ENCODE measurements around the gene EPB41L4B. TPM values are rescaled to one million over a fixed set of nuclear protein-coding genes. Genes with fewer than 3 reads are reported as not detected.

The EPB41L4B gene
- total RNA-seq, 1 donor from 2014 or later, result 5.5 TPM

DNA sequence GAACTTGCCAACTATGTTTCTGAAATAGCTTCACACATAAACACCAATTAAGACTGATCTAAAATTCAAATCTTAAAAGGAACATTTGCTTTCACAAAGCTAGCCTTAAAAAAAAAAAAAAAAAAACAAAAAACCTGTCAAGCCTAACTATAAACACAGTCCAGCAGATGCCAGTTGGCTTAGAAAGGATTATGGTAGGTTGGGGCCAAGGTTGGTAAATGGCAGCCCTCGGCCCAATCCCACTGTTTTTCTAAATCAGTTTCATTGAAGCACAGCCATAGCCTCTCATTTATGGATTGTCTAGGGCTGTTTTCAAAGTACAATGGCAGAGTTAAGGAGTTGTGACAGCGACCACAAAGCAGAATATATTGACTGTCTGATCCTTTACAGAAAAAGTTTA is 78.1 kb downstream of the EPB41L4B start:
- peaks cover 12% of the 10 kb centered on the region for H3K36me3 Mint-ChIP-seq

DNA sequence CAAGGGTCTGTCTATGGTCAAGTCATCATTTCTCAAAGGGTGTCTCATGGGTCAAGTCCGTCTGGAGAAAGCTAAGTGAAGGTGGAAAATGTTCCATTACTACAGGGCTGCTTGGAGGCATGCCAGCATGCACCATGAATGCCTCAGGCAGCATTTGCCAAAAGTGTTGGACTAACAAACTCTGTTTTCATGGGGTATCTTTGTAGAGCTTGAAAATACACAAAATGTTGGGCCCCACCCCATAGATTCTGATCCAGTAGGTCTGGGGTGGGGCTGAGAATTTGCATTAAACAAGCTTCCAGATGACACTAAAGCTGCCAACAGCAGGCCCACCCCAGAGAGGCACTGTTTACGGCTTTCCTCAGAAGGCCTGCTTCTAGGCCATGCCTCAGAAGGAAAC is 78.8 kb downstream of the EPB41L4B start:
- Mint-ChIP-seq H3K9me3 (peaks cover 7% of the 10 kb centered on the region), H3K27me3 (ENCODE audit: low read depth) (no peaks in the 10 kb centered on the region), H3K4me1 (peaks cover 1% of the 10 kb centered on the region), H3K4me3 (no peak overlapping the region), H3K27ac (no peak overlapping the region), H3K36me3 (peaks cover 12% of the 10 kb centered on the region)
- no peak for DNase-seq (ENCODE audit: low spot score in 2 of 2, unreplicated experiment in 2 of 2)
- TF ChIP-seq, protein P1, sequence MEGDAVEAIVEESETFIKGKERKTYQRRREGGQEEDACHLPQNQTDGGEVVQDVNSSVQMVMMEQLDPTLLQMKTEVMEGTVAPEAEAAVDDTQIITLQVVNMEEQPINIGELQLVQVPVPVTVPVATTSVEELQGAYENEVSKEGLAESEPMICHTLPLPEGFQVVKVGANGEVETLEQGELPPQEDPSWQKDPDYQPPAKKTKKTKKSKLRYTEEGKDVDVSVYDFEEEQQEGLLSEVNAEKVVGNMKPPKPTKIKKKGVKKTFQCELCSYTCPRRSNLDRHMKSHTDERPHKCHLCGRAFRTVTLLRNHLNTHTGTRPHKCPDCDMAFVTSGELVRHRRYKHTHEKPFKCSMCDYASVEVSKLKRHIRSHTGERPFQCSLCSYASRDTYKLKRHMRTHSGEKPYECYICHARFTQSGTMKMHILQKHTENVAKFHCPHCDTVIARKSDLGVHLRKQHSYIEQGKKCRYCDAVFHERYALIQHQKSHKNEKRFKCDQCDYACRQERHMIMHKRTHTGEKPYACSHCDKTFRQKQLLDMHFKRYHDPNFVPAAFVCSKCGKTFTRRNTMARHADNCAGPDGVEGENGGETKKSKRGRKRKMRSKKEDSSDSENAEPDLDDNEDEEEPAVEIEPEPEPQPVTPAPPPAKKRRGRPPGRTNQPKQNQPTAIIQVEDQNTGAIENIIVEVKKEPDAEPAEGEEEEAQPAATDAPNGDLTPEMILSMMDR (IDR thresholded peaks at IDR 0.05; ENCODE audit: unreplicated experiment), result no peak

More for the DNA sequence above, 78.1 kb downstream of the EPB41L4B start:
- H3K27ac Mint-ChIP-seq, result no peak overlapping the region
- DNase-seq (ENCODE audit: low spot score in 2 of 2, unreplicated experiment in 2 of 2), result no peak
- TF ChIP-seq, protein P1 (IDR thresholded peaks at IDR 0.05; ENCODE audit: unreplicated experiment), result no peak
- peaks cover 1% of the 10 kb centered on the region for H3K4me1 Mint-ChIP-seq
- H3K9me3 Mint-ChIP-seq, result peaks cover 7% of the 10 kb centered on the region
- H3K4me3 Mint-ChIP-seq, result no peak overlapping the region
- no peaks in the 10 kb centered on the region for H3K27me3 Mint-ChIP-seq (ENCODE audit: low read depth)

DNA sequence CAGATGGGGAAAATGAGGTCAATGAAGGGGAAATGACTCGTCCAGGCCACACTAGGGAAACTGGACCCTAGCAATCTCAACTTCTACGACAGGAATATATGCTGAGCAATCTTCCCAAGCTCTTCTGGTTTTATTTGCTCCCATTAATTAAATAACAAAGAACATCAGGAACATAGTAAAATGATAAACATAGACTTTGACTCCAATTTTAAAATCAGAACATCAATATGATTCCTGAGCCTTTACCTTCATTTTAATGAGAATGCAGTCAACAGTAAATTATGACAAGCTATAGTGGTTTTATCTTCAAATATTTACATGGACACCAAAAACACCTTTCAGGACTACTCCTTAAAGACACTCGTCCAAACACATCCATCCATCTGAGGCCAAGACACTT is 79.7 kb downstream of the EPB41L4B start:
- peaks cover 1% of the 10 kb centered on the region for H3K4me1 Mint-ChIP-seq
- no peak for DNase-seq (ENCODE audit: low spot score in 2 of 2, unreplicated experiment in 2 of 2)
- no peaks in the 10 kb centered on the region for H3K27me3 Mint-ChIP-seq (ENCODE audit: low read depth)
- no peak overlapping the region for H3K27ac Mint-ChIP-seq
- no peak overlapping the region for H3K4me3 Mint-ChIP-seq
- TF ChIP-seq, protein P1 (IDR thresholded peaks at IDR 0.05; ENCODE audit: unreplicated experiment), result no peak
- H3K36me3 Mint-ChIP-seq, result peaks cover 12% of the 10 kb centered on the region
- H3K9me3 Mint-ChIP-seq, result peaks cover 7% of the 10 kb centered on the region

DNA sequence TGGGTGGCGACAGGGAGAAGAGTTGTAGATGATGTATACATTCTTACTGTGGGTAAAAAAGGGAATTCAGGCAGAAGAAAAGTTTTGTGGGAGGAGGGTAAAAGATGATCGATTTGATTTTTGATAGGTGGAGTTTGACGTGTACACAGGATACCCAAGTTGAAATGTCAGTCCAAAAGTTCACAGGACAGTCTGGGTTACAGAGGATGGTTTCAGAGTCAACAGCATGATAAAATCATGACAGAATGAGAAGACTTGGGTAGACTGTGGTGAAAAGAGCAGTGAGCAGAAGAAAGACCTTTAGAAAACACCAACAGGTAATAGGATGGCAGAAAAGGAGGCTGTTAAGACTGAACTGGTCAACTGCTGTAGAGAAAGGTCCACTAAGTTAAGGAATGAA is 81.6 kb downstream of the EPB41L4B start:
- H3K4me3 Mint-ChIP-seq, result no peak overlapping the region
- H3K27ac Mint-ChIP-seq, result no peak overlapping the region
- no peaks in the 10 kb centered on the region for H3K27me3 Mint-ChIP-seq (ENCODE audit: low read depth)
- peaks cover 7% of the 10 kb centered on the region for H3K9me3 Mint-ChIP-seq
- TF ChIP-seq, protein P1 (IDR thresholded peaks at IDR 0.05; ENCODE audit: unreplicated experiment), result no peak
- H3K36me3 Mint-ChIP-seq, result peaks cover 12% of the 10 kb centered on the region
- no peaks in the 10 kb centered on the region for H3K4me1 Mint-ChIP-seq
- no peak for DNase-seq (ENCODE audit: low spot score in 2 of 2, unreplicated experiment in 2 of 2)

DNA sequence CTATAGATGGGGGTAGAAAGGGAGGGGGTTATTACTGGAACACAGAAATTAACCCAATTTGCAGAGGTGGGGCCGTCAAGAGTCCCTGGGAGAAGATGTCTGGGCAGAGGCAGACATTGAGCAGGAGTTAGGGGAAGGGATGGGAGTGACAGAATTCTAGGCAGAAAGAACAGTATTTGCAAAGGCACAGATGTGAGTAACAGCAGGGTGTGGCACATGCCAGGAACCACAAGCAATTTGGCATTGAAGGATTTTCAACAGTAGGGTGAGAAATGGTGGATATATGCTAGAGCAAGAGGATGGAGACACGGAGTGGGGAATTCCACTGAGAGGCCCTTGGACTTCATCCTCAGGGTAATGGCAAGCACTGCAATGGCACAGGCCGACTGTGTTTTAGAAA is 82.2 kb downstream of the EPB41L4B start:
- Mint-ChIP-seq H3K27me3 (ENCODE audit: low read depth) (no peaks in the 10 kb centered on the region), H3K36me3 (peaks cover 12% of the 10 kb centered on the region), H3K4me3 (no peak overlapping the region), H3K4me1 (no peaks in the 10 kb centered on the region), H3K9me3 (peaks cover 7% of the 10 kb centered on the region), H3K27ac (no peak overlapping the region)
- TF ChIP-seq, protein P1 (IDR thresholded peaks at IDR 0.05; ENCODE audit: unreplicated experiment), result no peak
- no peak for DNase-seq (ENCODE audit: low spot score in 2 of 2, unreplicated experiment in 2 of 2)

DNA sequence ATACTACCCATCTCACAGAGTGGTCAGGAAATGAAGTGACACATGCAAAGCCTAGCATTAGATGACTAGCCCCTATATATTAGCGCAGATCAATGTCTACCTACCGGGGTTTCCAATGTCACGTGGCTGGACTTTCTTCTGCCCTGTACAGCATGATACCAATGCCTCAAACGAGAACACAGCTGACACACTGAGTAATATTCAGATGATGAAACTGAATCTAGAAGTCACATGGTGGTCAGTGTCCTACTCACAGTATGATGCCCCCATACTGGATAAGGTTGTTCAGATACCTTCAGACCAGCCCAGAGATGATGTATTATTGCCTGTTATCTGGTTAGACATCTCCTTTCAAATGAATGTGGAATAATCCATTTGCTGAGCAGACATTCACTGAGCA is 82.7 kb downstream of the EPB41L4B start:
- peaks cover 12% of the 10 kb centered on the region for H3K36me3 Mint-ChIP-seq
- no peaks in the 10 kb centered on the region for H3K4me1 Mint-ChIP-seq
- H3K4me3 Mint-ChIP-seq, result no peak overlapping the region
- no peak overlapping the region for H3K27ac Mint-ChIP-seq
- H3K27me3 Mint-ChIP-seq (ENCODE audit: low read depth), result no peaks in the 10 kb centered on the region
- TF ChIP-seq, protein P1 (IDR thresholded peaks at IDR 0.05; ENCODE audit: unreplicated experiment), result no peak
- peaks cover 7% of the 10 kb centered on the region for H3K9me3 Mint-ChIP-seq
- DNase-seq (ENCODE audit: low spot score in 2 of 2, unreplicated experiment in 2 of 2), result no peak

All from mesothelial cell of epicardium (in vitro differentiated cells).